Gastroesophageal sphincter (tissue), 4 donors: ENCODE measurements around the gene CHST8. TPM values are rescaled to one million over a fixed set of nuclear protein-coding genes. Genes with fewer than 3 reads are reported as not detected.

Experiments used
- ATAC-seq: fragments of 150-250 bp; one replicate; pipeline ENCODE4 v1.9.1; 2016; ENCODE audit warnings: mild to moderate bottlenecking, moderate library complexity
- H3K27ac ChIP-seq, 4 donors: fragments of 200-600 bp; sonication (generic) in 3 of 4; 1 replicate in 3 of 4; 2 replicates in 1 of 4; pipeline ENCODE4 v1.5.1; 2016 to 2019
- H3K27me3 ChIP-seq: fragments of 200-600 bp; sonication (generic); one replicate; pipeline ENCODE4 v1.5.1; 2019
- H3K36me3 ChIP-seq, 2 donors: fragments of 200-600 bp; sonication (generic); one replicate each; pipeline ENCODE4 v1.5.1; 2019; ENCODE audit warnings: control low read depth in 1 of 2
- H3K4me1 ChIP-seq, 3 donors: fragments of 200-600 bp; sonication (generic); 1 replicate in 2 of 3; 2 replicates in 1 of 3; pipeline ENCODE4 v1.5.1; 2016 to 2019; ENCODE audit warnings: control low read depth in 2 of 3
- H3K4me3 ChIP-seq, 2 donors: fragments of 200-600 bp; sonication (generic); one replicate each; pipeline ENCODE4 v1.5.1; 2019; ENCODE audit warnings: mild to moderate bottlenecking in 1 of 2, moderate library complexity in 1 of 2
- H3K9me3 ChIP-seq, 3 donors: fragments of 200-600 bp; sonication (generic); one replicate each; pipeline ENCODE4 v1.5.1; 2017 to 2019; ENCODE audit warnings: control low read depth in 2 of 3
- EP300 ChIP-seq: sonication (generic); formaldehyde crosslinking; IDR thresholded peaks from one replicate; pipeline ENCODE4 v1.6.1; 2017; ENCODE audit warnings: antibody characterized with exemption, mild to moderate bottlenecking
- POLR2A ChIP-seq, 2 donors: fragments of 450-650 bp; IDR thresholded peaks; one replicate each; pipeline ENCODE4 v1.6.1; 2017; ENCODE audit warnings: antibody characterized with exemption in 2 of 2, mild to moderate bottlenecking in 2 of 2, moderate library complexity in 1 of 2
- POLR2AphosphoS5 ChIP-seq: sonication (generic); formaldehyde crosslinking; IDR thresholded peaks from one replicate; pipeline ENCODE4 v1.6.1; 2017; ENCODE audit warnings: antibody characterized with exemption
- WGBS, 2 donors: methylation state at CpG; one replicate each; pipeline ENCODE4 v1.1.5; 2018; ENCODE audit warnings: low coverage in 1 of 2; 5-methylcytosine and 5-hydroxymethylcytosine counted together
- total RNA-seq, 4 donors: library from RNA; depleted of rRNA; stranded (reverse); fragments of >200 nt; gene quantifications; one replicate each; pipeline ENCODE4 v1.1.0, GENCODE V29; 2016
- TF ChIP-seq, protein P1 (sequence below), 4 experiments: fragments of 200-600 bp in 2 of 4; fragments of 450-650 bp in 2 of 4; sonication (generic) in 1 of 4; IDR thresholded peaks; one replicate each; pipeline ENCODE4 v1.5.1; 2017 to 2019; ENCODE audit warnings: antibody characterized with exemption in 4 of 4, mild to moderate bottlenecking in 2 of 4, moderate library complexity in 2 of 4

Gene CHST8
- total RNA-seq, 4 donors from 2014 or later = 0.16 to 0.66 (median 0.54) TPM; not detected in 1

GRCh38 chr19:33686262-33686661, 64.5 kb downstream of the CHST8 start:
- no peak overlapping the region for H3K27ac ChIP-seq
- 69 to 80% methylated on average over 2 to 6 of the region's 8 CpGs for WGBS, 2 donors
- no peak for TF ChIP-seq EP300
- TF ChIP-seq POLR2A (IDR thresholded peaks at IDR 0.05) = no peak
- no peak for TF ChIP-seq POLR2AphosphoS5
- TF ChIP-seq, protein P1, sequence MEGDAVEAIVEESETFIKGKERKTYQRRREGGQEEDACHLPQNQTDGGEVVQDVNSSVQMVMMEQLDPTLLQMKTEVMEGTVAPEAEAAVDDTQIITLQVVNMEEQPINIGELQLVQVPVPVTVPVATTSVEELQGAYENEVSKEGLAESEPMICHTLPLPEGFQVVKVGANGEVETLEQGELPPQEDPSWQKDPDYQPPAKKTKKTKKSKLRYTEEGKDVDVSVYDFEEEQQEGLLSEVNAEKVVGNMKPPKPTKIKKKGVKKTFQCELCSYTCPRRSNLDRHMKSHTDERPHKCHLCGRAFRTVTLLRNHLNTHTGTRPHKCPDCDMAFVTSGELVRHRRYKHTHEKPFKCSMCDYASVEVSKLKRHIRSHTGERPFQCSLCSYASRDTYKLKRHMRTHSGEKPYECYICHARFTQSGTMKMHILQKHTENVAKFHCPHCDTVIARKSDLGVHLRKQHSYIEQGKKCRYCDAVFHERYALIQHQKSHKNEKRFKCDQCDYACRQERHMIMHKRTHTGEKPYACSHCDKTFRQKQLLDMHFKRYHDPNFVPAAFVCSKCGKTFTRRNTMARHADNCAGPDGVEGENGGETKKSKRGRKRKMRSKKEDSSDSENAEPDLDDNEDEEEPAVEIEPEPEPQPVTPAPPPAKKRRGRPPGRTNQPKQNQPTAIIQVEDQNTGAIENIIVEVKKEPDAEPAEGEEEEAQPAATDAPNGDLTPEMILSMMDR (IDR thresholded peaks at IDR 0.05) = no peak
- H3K27me3 ChIP-seq = peaks cover 86% of the 10 kb centered on the region
- H3K9me3 ChIP-seq = no peaks in the 10 kb centered on the region
- H3K4me3 ChIP-seq = no peak overlapping the region
- H3K4me1 ChIP-seq = peaks cover 0 to 6% (median 0%) of the 10 kb centered on the region in 3 donors
- no peak for ATAC-seq
- no peaks in the 10 kb centered on the region for H3K36me3 ChIP-seq

- WGBS, 2 donors = no CpG with 5 or more reads among the region's 24 CpGs
- Histone ChIP-seq H3K36me3 (no peaks in the 10 kb centered on the region), H3K4me3 (no peak overlapping the region), H3K9me3 (no peaks in the 10 kb centered on the region), H3K4me1 (peaks cover 0 to 6% (median 0%) of the 10 kb centered on the region in 3 donors), H3K27ac (no peak overlapping the region), H3K27me3 (peaks cover 83% of the 10 kb centered on the region)
- no peak for ATAC-seq
- TF ChIP-seq POLR2AphosphoS5 (no peak), POLR2A (IDR thresholded peaks at IDR 0.05) (no peak), EP300 (no peak)
- TF ChIP-seq, protein P1 (IDR thresholded peaks at IDR 0.05) = no peak
These were observed 65.1 kb downstream of the CHST8 start for GRCh38 chr19:33686687-33687480.

- 64 to 70% methylated on average over 2 to 13 of the region's 17 CpGs for WGBS, 2 donors
- Histone ChIP-seq H3K27ac (no peak overlapping the region), H3K27me3 (peaks cover 78% of the 10 kb centered on the region), H3K36me3 (no peaks in the 10 kb centered on the region), H3K4me3 (no peak overlapping the region), H3K4me1 (peaks cover 0 to 6% (median 0%) of the 10 kb centered on the region in 3 donors), H3K9me3 (no peaks in the 10 kb centered on the region)
- no peak for TF ChIP-seq POLR2AphosphoS5
- no peak for TF ChIP-seq POLR2A (IDR thresholded peaks at IDR 0.05)
- no peak for ATAC-seq
These were observed 65.9 kb downstream of the CHST8 start for GRCh38 chr19:33687481-33688170.

DNA sequence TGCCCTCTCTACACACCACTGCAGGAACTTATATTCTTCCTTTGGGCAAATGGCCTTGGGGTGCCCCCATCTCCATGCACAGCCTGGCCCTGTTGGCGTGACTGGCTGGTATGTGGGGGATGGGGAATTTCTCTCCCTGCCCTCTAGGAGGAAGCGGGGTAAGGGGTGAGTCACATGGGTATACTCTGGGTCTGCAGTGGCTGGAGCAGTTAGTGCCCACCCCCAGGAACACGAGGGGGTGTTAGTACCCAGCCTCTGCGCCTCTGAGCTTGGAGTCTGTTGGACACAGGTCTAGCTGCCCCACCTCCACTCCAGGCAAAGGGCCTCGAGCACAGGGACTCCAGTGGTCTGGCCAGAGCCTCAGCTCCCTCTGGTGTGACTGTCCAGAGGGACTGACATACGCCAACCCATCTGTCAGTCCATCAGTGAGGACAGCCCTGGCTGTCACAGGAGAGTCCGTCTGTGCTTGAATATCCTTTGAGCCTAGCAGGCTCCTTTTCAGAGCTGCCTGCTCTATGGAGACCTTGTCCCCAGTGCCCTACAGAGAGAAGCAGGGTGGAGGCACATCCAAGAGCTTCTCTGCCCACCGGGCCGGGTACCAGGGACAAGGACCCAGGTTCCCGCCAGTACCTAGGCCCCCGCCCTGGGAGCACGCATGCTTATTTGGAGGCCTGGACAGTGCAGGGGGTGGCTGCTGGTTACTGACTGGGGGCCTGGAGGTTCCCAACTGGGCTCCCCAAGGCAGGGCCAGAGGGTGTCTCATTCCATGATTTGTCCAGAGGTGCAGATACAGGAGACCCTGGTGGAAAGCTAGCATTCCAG, 66.6 kb downstream of the CHST8 start:
- Histone ChIP-seq H3K9me3 (no peaks in the 10 kb centered on the region), H3K4me3 (no peak overlapping the region), H3K36me3 (no peaks in the 10 kb centered on the region), H3K4me1 (peaks cover 0 to 6% (median 0%) of the 10 kb centered on the region in 3 donors), H3K27ac (no peak overlapping the region), H3K27me3 (peaks cover 71% of the 10 kb centered on the region)
- ATAC-seq = no peak
- 50% methylated on average over 2 of the region's 12 CpGs; no CpG with 5 or more reads in 1 of the 2 donors for WGBS, 2 donors
- TF ChIP-seq POLR2AphosphoS5 (no peak), EP300 (no peak), POLR2A (IDR thresholded peaks at IDR 0.05) (no peak)

DNA sequence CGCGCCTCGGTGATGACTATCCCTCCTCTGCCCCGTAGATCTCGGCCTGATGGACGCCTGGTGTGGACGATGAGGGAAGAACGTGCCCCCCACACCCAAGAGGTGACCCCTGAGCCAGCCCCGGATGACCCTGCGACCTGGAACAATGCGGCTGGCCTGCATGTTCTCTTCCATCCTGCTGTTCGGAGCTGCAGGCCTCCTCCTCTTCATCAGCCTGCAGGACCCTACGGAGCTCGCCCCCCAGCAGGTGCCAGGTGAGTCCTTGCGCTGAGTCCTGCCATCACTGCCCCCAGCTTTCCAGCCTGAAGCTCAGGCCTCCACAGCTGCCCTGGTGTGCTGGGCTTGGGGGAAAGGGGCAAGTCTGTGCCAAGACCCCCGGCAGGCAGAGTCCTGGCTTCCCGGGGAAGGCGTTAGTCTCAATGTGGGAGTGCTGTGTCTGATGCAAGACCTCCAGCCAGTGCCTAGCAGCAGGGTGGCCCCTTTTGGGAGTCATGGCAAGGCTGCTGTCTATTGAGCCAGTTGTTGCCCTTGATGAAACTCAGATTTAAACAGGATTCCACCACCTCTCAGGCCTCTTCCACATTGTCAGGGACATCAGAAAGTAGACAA, 67.5 kb downstream of the CHST8 start:
- TF ChIP-seq, protein P1 (IDR thresholded peaks at IDR 0.05) = no peak
- TF ChIP-seq POLR2AphosphoS5 = no peak
- no peak for TF ChIP-seq POLR2A (IDR thresholded peaks at IDR 0.05)
- Histone ChIP-seq H3K36me3 (no peaks in the 10 kb centered on the region), H3K27me3 (peaks cover 62% of the 10 kb centered on the region), H3K4me3 (no peak overlapping the region), H3K4me1 (peaks cover 0 to 4% (median 0%) of the 10 kb centered on the region in 3 donors), H3K27ac (no peak overlapping the region), H3K9me3 (no peaks in the 10 kb centered on the region)
- no peak for ATAC-seq
- 60% methylated on average over 1 of the region's 18 CpGs; no CpG with 5 or more reads in 1 of the 2 donors for WGBS, 2 donors
